Measurements from ENCODE around the gene THBS4.
A peak's percentile ranks its signal among the peaks of the same experiment; 100 is the strongest.

- TF ChIP-seq CTCF (IDR thresholded peaks at IDR 0.05) (no peak), POLR2A (IDR thresholded peaks at IDR 0.05; ENCODE audit: low read depth) (no peak), POLR2AphosphoS5 (IDR thresholded peaks at IDR 0.05) (peak; percentile 69 to 78), EP300 (IDR thresholded peaks at IDR 0.05) (no peak)
Measured at GRCh38 chr5:79990598-79991507, 44.3 kb upstream of the THBS4 start, which contains the start of gene MTX3.
